HG03108 (cell line): ENCODE data around the gene NAA25.
"Not testable (repeated sequence)": the region's sequence is repeated elsewhere in the genome, so short reads cannot be mapped to it uniquely, and the experiment has no call there.

ENCODE experiments used
- ATAC-seq: cut with Tn5 transposase; IDR thresholded peaks from one replicate; pipeline ENCODE4 v1.9.1; 2021; ENCODE audit warnings: moderate library complexity; ENCODE audit not compliant: unreplicated experiment

NAA25 gene

GRCh38 chr12:112116232-112117060, 7.9 kb upstream of the NAA25 start:
- ATAC-seq, result no peak

GRCh38 chr12:112115259-112116045, 6.9 kb upstream of the NAA25 start:
- ATAC-seq, result no peak

GRCh38 chr12:112112409-112113133, 4.0 kb upstream of the NAA25 start:
- ATAC-seq, result no peak

GRCh38 chr12:112111931-112112330, 3.3 kb upstream of the NAA25 start:
- no peak for ATAC-seq

- ATAC-seq, result not testable (repeated sequence)
These were observed 2.4 kb upstream of the NAA25 start for GRCh38 chr12:112110787-112111662.

GRCh38 chr12:112107306-112108201, 1.0 kb downstream of the NAA25 start:
- ATAC-seq, result no peak

GRCh38 chr12:112105891-112106290, 2.7 kb downstream of the NAA25 start:
- ATAC-seq, result no peak

GRCh38 chr12:112103758-112104503, 4.7 kb downstream of the NAA25 start:
- no peak for ATAC-seq

GRCh38 chr12:112102746-112103145, 5.8 kb downstream of the NAA25 start:
- not testable (repeated sequence) for ATAC-seq

GRCh38 chr12:112102127-112102526, 6.5 kb downstream of the NAA25 start:
- ATAC-seq, result no peak

GRCh38 chr12:112100500-112100899, 8.1 kb downstream of the NAA25 start:
- ATAC-seq, result not testable (repeated sequence)

- ATAC-seq, result no peak
These were observed 10.9 kb downstream of the NAA25 start for GRCh38 chr12:112097641-112098040.

- no peak for ATAC-seq
These were observed 11.9 kb downstream of the NAA25 start for GRCh38 chr12:112096667-112097066.

GRCh38 chr12:112096070-112096469, 12.5 kb downstream of the NAA25 start:
- ATAC-seq, result peak; percentile 66

GRCh38 chr12:112091563-112091962, 17.0 kb downstream of the NAA25 start:
- ATAC-seq, result no peak

GRCh38 chr12:112087851-112088250, 20.7 kb downstream of the NAA25 start:
- no peak for ATAC-seq

- no peak for ATAC-seq
These were observed 21.3 kb downstream of the NAA25 start for GRCh38 chr12:112087055-112087850.

GRCh38 chr12:112066566-112066965, 42.0 kb downstream of the NAA25 start:
- no peak for ATAC-seq
